Kidney (tissue), 14 donors: ENCODE data around the gene LITAF. TPM values are rescaled to one million over a fixed set of nuclear protein-coding genes. Genes with fewer than 3 reads are reported as not detected.

Experiments
- DNase-seq, 5 donors: peaks; one replicate each; pipeline ENCODE4 v3.0.0-alpha.2; 2013 to 2020
- FAIRE-seq: peaks from 2 replicates; lab custom pipeline; 2012; peaks lifted over from hg19 to GRCh38; lab: Jason Lieb, UNC
- H3K27ac ChIP-seq, 2 donors: one replicate each; pipeline ENCODE4 v1.7.0; 2013; ENCODE audit warnings: low read depth in 2 of 2, low read length in 2 of 2, inconsistent platforms in 1 of 2
- H3K27me3 ChIP-seq: one replicate; pipeline ENCODE4 v1.7.1; 2013; ENCODE audit warnings: low read length, inconsistent platforms; ENCODE audit not compliant: control insufficient read depth, insufficient read depth
- H3K36me3 ChIP-seq, 3 donors: one replicate each; pipeline versions ENCODE4 v1.7.0 to v1.7.1; 2013; ENCODE audit warnings: low read length in 3 of 3, control low read depth in 1 of 3, inconsistent platforms in 1 of 3; ENCODE audit not compliant: insufficient read depth in 3 of 3, control insufficient read depth in 2 of 3
- H3K4me1 ChIP-seq, 3 donors: one replicate each; pipeline versions ENCODE4 v1.7.0 to v1.7.1; 2013; ENCODE audit warnings: low read length in 3 of 3, inconsistent platforms in 1 of 3, low read depth in 1 of 3; ENCODE audit not compliant: control insufficient read depth in 2 of 3, insufficient read depth in 2 of 3
- H3K4me3 ChIP-seq, 3 donors: one replicate each; pipeline versions ENCODE4 v1.7.0 to v1.8.1; 2013; ENCODE audit warnings: low read length in 3 of 3, control low read depth in 1 of 3, inconsistent platforms in 1 of 3
- H3K9ac ChIP-seq, 3 donors: one replicate each; pipeline versions ENCODE4 v1.7.0 to v1.7.1; 2013; ENCODE audit warnings: low read length in 3 of 3, control low read depth in 1 of 3, inconsistent platforms in 1 of 3
- H3K9me3 ChIP-seq, 3 donors: one replicate each; pipeline versions ENCODE4 v1.7.0 to v1.7.1; 2013; ENCODE audit warnings: low read length in 3 of 3, control low read depth in 1 of 3, inconsistent platforms in 1 of 3; ENCODE audit not compliant: control insufficient read depth in 2 of 3, insufficient read depth in 1 of 3
- CTCF ChIP-seq: IDR thresholded peaks from 3 replicates; pipeline ENCODE4 v1.5.1; 2012; ENCODE audit warnings: mild to moderate bottlenecking, moderate library complexity, borderline replicate concordance; ENCODE audit not compliant: insufficient read depth; ENCODE audit errors: extremely low read depth
- intact Hi-C: fragments of 100-400 bp; cut with DNase I; formaldehyde crosslinking; loops from one replicate; pipeline ENCODE4 v1.11.1; 2022
- polyA plus RNA-seq: library from polyadenylated mRNA; stranded (reverse); fragments of 350-450 nt; fragmentation: Illumina TruSeq; extraction: RNeasy Lipid Tissue Mini Kit (QIAGEN cat#74804); gene quantifications from one replicate; pipeline ENCODE4 v1.2.3, GENCODE V29; 2014; ENCODE audit warnings: low read depth, low replicate concordance; ENCODE audit not compliant: insufficient read depth
- total RNA-seq: library from RNA; stranded (reverse); fragmentation: NEBNext Ultra II Directional; extraction: Animal tissue kit (Norgen Biotek cat#: 25700); gene quantifications from one replicate; pipeline ENCODE4 v1.2.1, GENCODE V29; 2021
- donor health status: control.
- donor health status: control.
- donor health status: control.
- donor health status: control.
- donor health status: control.
- donor health status: DM: yes; HTN: yes; CAD: no.
- donor health status: Normal renal cell carcinoma (clear cell type).

Gene LITAF
- total and polyA plus RNA-seq, 2 donors from 2014 or later = 121 to 171 TPM

GRCh38 chr16:11565665-11566064, 21.1 kb downstream of the LITAF start:
- FAIRE-seq = no peak
- TF ChIP-seq CTCF = no peak
- Histone ChIP-seq H3K4me1 (peaks cover 1 to 24% (median 10%) of the 10 kb centered on the region in 3 donors), H3K9ac (peak overlapping the region in 1 of 3 donors; percentile 19), H3K27ac (no peak overlapping the region), H3K4me3 (no peak overlapping the region), H3K27me3 (no peaks in the 10 kb centered on the region), H3K36me3 (no peaks in the 10 kb centered on the region), H3K9me3 (no peaks in the 10 kb centered on the region)
- intact Hi-C loops = no loop called here
- peak in 1 of 5 donors; percentile 27 for DNase-seq

DNA sequence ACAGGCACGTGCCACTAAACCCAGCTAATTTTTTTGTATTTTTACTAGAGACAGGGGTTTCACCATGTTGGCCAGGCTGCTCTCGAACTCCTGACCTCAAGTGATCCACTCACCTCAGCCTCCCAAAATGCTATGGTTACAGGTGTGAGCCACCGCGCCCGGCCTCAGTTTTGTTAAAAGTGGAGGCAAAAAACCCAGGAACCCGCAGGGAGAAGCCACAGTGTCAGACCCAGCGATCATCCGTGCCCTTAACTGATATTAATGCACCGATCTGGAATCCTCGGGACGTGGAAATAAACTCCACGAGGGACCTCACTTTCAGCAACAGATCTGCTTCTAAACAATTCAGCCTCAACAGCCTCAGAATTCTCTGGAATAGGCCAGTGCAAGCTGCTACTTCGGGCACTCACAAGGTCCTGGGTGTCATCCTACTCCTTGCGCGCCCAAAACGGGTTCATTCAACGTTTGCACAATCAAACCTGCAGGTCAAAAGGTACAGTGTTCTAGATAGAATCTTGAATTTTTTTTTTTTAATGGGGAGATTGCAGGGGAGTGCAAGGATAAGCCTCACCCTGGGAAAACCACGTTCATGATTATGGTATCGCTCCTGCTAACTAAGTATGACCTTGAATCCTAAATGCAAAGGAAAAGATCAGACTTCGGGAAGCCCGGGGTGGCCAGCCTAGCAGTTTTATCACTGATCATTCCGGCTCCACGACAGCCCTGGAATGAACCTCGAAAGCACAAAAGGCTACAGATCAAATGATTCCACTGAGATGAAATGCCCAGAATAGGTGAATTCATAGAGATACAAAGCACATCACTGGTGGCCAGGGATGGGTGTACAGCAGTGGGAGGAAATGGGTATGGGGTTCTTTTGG, 22.4 kb downstream of the LITAF start:
- Histone ChIP-seq H3K4me3 (no peak overlapping the region), H3K4me1 (peaks cover 3 to 27% (median 11%) of the 10 kb centered on the region in 3 donors), H3K27ac (peak overlapping the region; percentile 43 to 87), H3K27me3 (no peaks in the 10 kb centered on the region), H3K9ac (peak overlapping the region in 1 of 3 donors; percentile 21), H3K36me3 (no peaks in the 10 kb centered on the region), H3K9me3 (no peaks in the 10 kb centered on the region)
- no peak for TF ChIP-seq CTCF
- intact Hi-C loops = no loop called here
- DNase-seq (peak in 1 of 5 donors; percentile 28), FAIRE-seq (no peak)

- DNase-seq = peak in 2 of 5 donors; percentile 31 to 51
- H3K9me3 ChIP-seq = no peaks in the 10 kb centered on the region
- H3K4me3 ChIP-seq = no peak overlapping the region
- H3K36me3 ChIP-seq = no peaks in the 10 kb centered on the region
- peaks cover 3 to 27% (median 8%) of the 10 kb centered on the region in 3 donors for H3K4me1 ChIP-seq
- no peak for FAIRE-seq
- H3K9ac ChIP-seq = no peak overlapping the region
- no peak for TF ChIP-seq CTCF
- intact Hi-C loops = no loop called here
- peak overlapping the region; percentile 43 to 87 for H3K27ac ChIP-seq
- no peaks in the 10 kb centered on the region for H3K27me3 ChIP-seq
Measured at GRCh38 chr16:11563493-11564040, 23.2 kb downstream of the LITAF start.
